Panc1 (cell line): ENCODE data around the gene LARGE2.

Experiments used
- CTCF ChIP-seq: fragments of 450-650 bp; IDR thresholded peaks from 2 replicates; pipeline ENCODE4 v1.5.1; 2017; ENCODE audit warnings: mild to moderate bottlenecking
- POLR2AphosphoS5 ChIP-seq: IDR thresholded peaks from 2 replicates; pipeline ENCODE4 v1.6.1; 2012; ENCODE audit warnings: mild to moderate bottlenecking, low read depth, low read length, moderate library complexity
- REST ChIP-seq, 2 experiments: IDR thresholded peaks; 2 replicates each; pipeline ENCODE4 v1.6.1; 2011 to 2012; ENCODE audit warnings: low read depth in 2 of 2, control low read depth in 1 of 2, low read length in 1 of 2, mild to moderate bottlenecking in 1 of 2, moderate library complexity in 1 of 2; ENCODE audit not compliant: insufficient read depth in 1 of 2

- TF ChIP-seq CTCF: no peak
- TF ChIP-seq POLR2AphosphoS5: no peak; the same call in 1 of the 2 replicates
- no peak for TF ChIP-seq REST (IDR thresholded peaks at IDR 0.05; ENCODE audit: insufficient read depth in 1 of 2, low read depth in 2 of 2, low read length in 1 of 2)
Measured at GRCh38 chr11:45907911-45908370, 14.5 kb upstream of the LARGE2 start.
